PFSK-1 (cell line): ENCODE measurements around the gene ITGA3.

Experiments used
- POLR2AphosphoS5 ChIP-seq: IDR thresholded peaks from 2 replicates; pipeline ENCODE4 v1.6.1; 2012; ENCODE audit warnings: low read depth, mild to moderate bottlenecking, control low read depth, low read length, moderate library complexity
- REST ChIP-seq, 2 experiments: IDR thresholded peaks; 2 replicates each; pipeline versions ENCODE4 v1.6.1 to v1.8.0; 2011 to 2012; ENCODE audit warnings: low read depth in 2 of 2, low read length in 2 of 2, control low read depth in 1 of 2, inconsistent platforms in 1 of 2, mild to moderate bottlenecking in 1 of 2, moderate library complexity in 1 of 2; ENCODE audit not compliant: insufficient read depth in 1 of 2
- SIN3A ChIP-seq: IDR thresholded peaks from 2 replicates; pipeline ENCODE4 v1.6.1; 2012; ENCODE audit warnings: mild to moderate bottlenecking, low read length, moderate library complexity, borderline replicate concordance; ENCODE audit not compliant: insufficient read depth

GRCh38 chr17:50024808-50025207 is 31.1 kb upstream of the ITGA3 start:
- TF ChIP-seq REST (IDR thresholded peaks at IDR 0.05; ENCODE audit: insufficient read depth in 1 of 2, low read depth in 2 of 2, low read length in 2 of 2) (no peak), POLR2AphosphoS5 (no peak), SIN3A (no peak)
